Transverse colon (tissue), 4 donors: ENCODE data around the gene MDGA2. TPM values are rescaled to one million over a fixed set of nuclear protein-coding genes. Genes with fewer than 3 reads are reported as not detected.

ENCODE experiments used
- DNase-seq: peaks from one replicate; pipeline ENCODE4 v3.0.0-alpha.2; 2019
- H3K27ac ChIP-seq, 4 donors: fragments of 200-600 bp; sonication (generic); 2 replicates each; pipeline ENCODE4 v1.5.1; 2016 to 2018; ENCODE audit warnings: inconsistent platforms in 4 of 4
- H3K27me3 ChIP-seq: fragments of 200-600 bp; sonication (generic); 2 replicates; pipeline ENCODE4 v1.5.1; 2017; ENCODE audit warnings: inconsistent platforms
- H3K36me3 ChIP-seq, 4 donors: fragments of 200-600 bp; sonication (generic); 2 replicates each; pipeline ENCODE4 v1.5.1; 2017 to 2019; ENCODE audit warnings: inconsistent platforms in 4 of 4
- H3K4me1 ChIP-seq, 4 donors: fragments of 200-600 bp; sonication (generic); 2 replicates each; pipeline ENCODE4 v1.5.1; 2017 to 2020; ENCODE audit warnings: inconsistent platforms in 4 of 4
- H3K4me3 ChIP-seq, 4 donors: fragments of 200-600 bp; sonication (generic); 1 replicate in 1 of 4; 2 replicates in 3 of 4; pipeline versions ENCODE4 v1.5.1 to v1.6.1; 2017 to 2019; ENCODE audit warnings: inconsistent platforms in 4 of 4
- H3K9me3 ChIP-seq, 2 donors: fragments of 200-600 bp; sonication (generic); 2 replicates each; pipeline ENCODE4 v1.5.1; 2017 to 2019; ENCODE audit warnings: inconsistent platforms in 2 of 2
- CTCF ChIP-seq, 5 experiments: fragments of 200-600 bp in 3 of 5; fragments of 450-650 bp in 2 of 5; sonication (generic) in 3 of 5; IDR thresholded peaks; 1 replicate in 2 of 5; 2 replicates in 3 of 5; pipeline ENCODE4 v1.5.1; 2016 to 2017; ENCODE audit warnings: antibody characterized with exemption in 5 of 5, inconsistent platforms in 3 of 5, mild to moderate bottlenecking in 2 of 5, moderate library complexity in 1 of 5
- EP300 ChIP-seq: sonication (generic); formaldehyde crosslinking; IDR thresholded peaks from one replicate; pipeline ENCODE4 v1.6.1; 2017; ENCODE audit warnings: antibody characterized with exemption, low read depth
- POLR2A ChIP-seq: fragments of 450-650 bp; IDR thresholded peaks from one replicate; pipeline ENCODE4 v1.6.1; 2016; ENCODE audit warnings: antibody characterized with exemption, mild to moderate bottlenecking, moderate library complexity
- POLR2AphosphoS5 ChIP-seq, 3 donors: sonication (generic); formaldehyde crosslinking; IDR thresholded peaks; one replicate each; pipeline ENCODE4 v1.6.1; 2016; ENCODE audit warnings: antibody characterized with exemption in 3 of 3
- WGBS, 2 donors: methylation state at CpG; one replicate each; pipeline ENCODE4 v1.1.5; 2018; ENCODE audit warnings: low coverage in 1 of 2; 5-methylcytosine and 5-hydroxymethylcytosine counted together
- in situ Hi-C, 4 donors: fragments of 200-750 bp; cut with MboI; loops; one replicate each; pipeline versions ENCODE4 v1.15.0 to v1.15.1; 2017; ENCODE audit warnings: low sequenced_read_pairs in 3 of 4, low pct_ligation_motif_present in 1 of 4, low pct_unique_long_range_greater_than_20kb in 1 of 4
- intact Hi-C: fragments of 100-400 bp; cut with DNase I; formaldehyde crosslinking; loops from one replicate; pipeline ENCODE4 v1.15.1; 2023; ENCODE audit warnings: low total_unique reads
- total RNA-seq, 4 donors: library from RNA; depleted of rRNA; stranded (reverse); fragments of >200 nt; gene quantifications; one replicate each; pipeline ENCODE4 v1.1.0, GENCODE V29; 2016

MDGA2 gene
- total RNA-seq, 4 donors from 2014 or later, result not detected

GRCh38 chr14:47039336-47039735 lies 636.1 kb downstream of the MDGA2 start:
- TF ChIP-seq POLR2A, result no peak
- no peaks in the 10 kb centered on the region for H3K9me3 ChIP-seq
- no peaks in the 10 kb centered on the region for H3K36me3 ChIP-seq
- no peak for DNase-seq
- in situ Hi-C loops, result no loop called here
- H3K27me3 ChIP-seq, result no peaks in the 10 kb centered on the region
- no peak overlapping the region for H3K27ac ChIP-seq
- no peaks in the 10 kb centered on the region for H3K4me1 ChIP-seq
- intact Hi-C loops, result no loop called here
- H3K4me3 ChIP-seq, result no peak overlapping the region

GRCh38 chr14:47022721-47023120 lies 652.7 kb downstream of the MDGA2 start:
- in situ Hi-C loops (no loop called here), intact Hi-C loops (no loop called here)
- TF ChIP-seq EP300, result no peak
- TF ChIP-seq CTCF (IDR thresholded peaks at IDR 0.05), result no peak
- no peak for TF ChIP-seq POLR2A
- no peak for TF ChIP-seq POLR2AphosphoS5 (IDR thresholded peaks at IDR 0.05)
- Histone ChIP-seq H3K9me3 (no peaks in the 10 kb centered on the region), H3K36me3 (no peaks in the 10 kb centered on the region), H3K4me1 (no peaks in the 10 kb centered on the region), H3K27ac (no peak overlapping the region), H3K4me3 (no peak overlapping the region), H3K27me3 (no peaks in the 10 kb centered on the region)
- no peak for DNase-seq
- 70 to 73% methylated on average over 2 of the region's 2 CpGs for WGBS, 2 donors

- intact Hi-C loops, result no loop called here
- WGBS, 2 donors, result 82 to 90% methylated on average over 2 of the region's 2 CpGs
- in situ Hi-C loops, result no loop called here
Observed at GRCh38 chr14:47020500-47020899, 654.9 kb downstream of the MDGA2 start.

GRCh38 chr14:47012533-47013280 lies 662.7 kb downstream of the MDGA2 start:
- DNase-seq, result no peak
- 71 to 73% methylated on average over 5 to 6 of the region's 6 CpGs for WGBS, 2 donors
- TF ChIP-seq POLR2AphosphoS5 (IDR thresholded peaks at IDR 0.05) (no peak), POLR2A (no peak)
- intact Hi-C loops (no loop called here), in situ Hi-C loops (no loop called here)
- no peak overlapping the region for H3K4me3 ChIP-seq
- no peaks in the 10 kb centered on the region for H3K27me3 ChIP-seq
- no peaks in the 10 kb centered on the region for H3K9me3 ChIP-seq
- H3K36me3 ChIP-seq, result no peaks in the 10 kb centered on the region
- no peak overlapping the region for H3K27ac ChIP-seq
- H3K4me1 ChIP-seq, result no peaks in the 10 kb centered on the region

More at GRCh38 chr14:47020500-47020899, 654.9 kb downstream of the MDGA2 start:
- no peak overlapping the region for H3K4me3 ChIP-seq
- no peak overlapping the region for H3K27ac ChIP-seq
- no peak for TF ChIP-seq POLR2AphosphoS5 (IDR thresholded peaks at IDR 0.05)
- TF ChIP-seq POLR2A, result no peak
- no peak for TF ChIP-seq CTCF (IDR thresholded peaks at IDR 0.05)
- TF ChIP-seq EP300, result no peak
- H3K27me3 ChIP-seq, result no peaks in the 10 kb centered on the region
- H3K9me3 ChIP-seq, result no peaks in the 10 kb centered on the region
- no peaks in the 10 kb centered on the region for H3K36me3 ChIP-seq
- H3K4me1 ChIP-seq, result no peaks in the 10 kb centered on the region
- no peak for DNase-seq

- WGBS, 2 donors, result 80 to 82% methylated on average over 1 to 3 of the region's 3 CpGs
- Histone ChIP-seq H3K27ac (no peak overlapping the region), H3K9me3 (no peaks in the 10 kb centered on the region), H3K36me3 (no peaks in the 10 kb centered on the region), H3K27me3 (no peaks in the 10 kb centered on the region), H3K4me1 (no peaks in the 10 kb centered on the region), H3K4me3 (no peak overlapping the region)
- in situ Hi-C loops (no loop called here), intact Hi-C loops (no loop called here)
- TF ChIP-seq EP300 (no peak), POLR2A (no peak)
- no peak for DNase-seq
Observed at GRCh38 chr14:47009615-47010014, 665.8 kb downstream of the MDGA2 start.
